OCI-LY1 (cell line): ENCODE results near the gene PLIN4.

ENCODE experiments used
- EZH2 ChIP-seq: fragments of 200-600 bp; sonication (generic), shearing (Covaris generic); IDR thresholded peaks from 2 replicates; pipeline ENCODE4 v1.8.0; 2017; ENCODE audit warnings: borderline replicate concordance, mixed run types, mild to moderate bottlenecking, antibody characterized with exemption, low read length, moderate library complexity, mixed read lengths
- TF ChIP-seq, protein P1 (sequence below): fragments of 200-600 bp; sonication (generic), shearing (Covaris generic); IDR thresholded peaks from 2 replicates; pipeline ENCODE4 v1.5.1; 2017; ENCODE audit warnings: mild to moderate bottlenecking, antibody characterized with exemption, low read length, moderate library complexity, mixed read lengths

DNA sequence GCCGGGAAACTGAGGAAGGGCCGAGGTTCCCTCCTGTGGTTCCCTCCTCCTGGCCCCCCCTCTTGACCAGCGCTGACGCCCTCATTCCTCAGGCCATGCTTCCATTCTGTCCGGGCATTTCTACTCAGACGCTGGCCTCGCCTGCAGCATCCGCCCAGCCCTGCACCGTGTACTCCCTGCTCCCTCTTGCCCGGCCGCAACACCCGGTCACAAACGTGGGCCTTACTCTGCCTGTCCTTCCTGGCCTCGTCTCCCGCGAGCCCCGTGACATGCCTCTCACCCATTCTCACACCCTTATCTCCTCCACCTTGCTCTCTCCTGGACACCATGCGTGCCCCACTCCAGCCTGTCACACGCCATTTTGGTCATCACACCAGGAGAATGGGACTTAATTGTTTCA is 34.9 kb downstream of the PLIN4 start:
- TF ChIP-seq, protein P1, sequence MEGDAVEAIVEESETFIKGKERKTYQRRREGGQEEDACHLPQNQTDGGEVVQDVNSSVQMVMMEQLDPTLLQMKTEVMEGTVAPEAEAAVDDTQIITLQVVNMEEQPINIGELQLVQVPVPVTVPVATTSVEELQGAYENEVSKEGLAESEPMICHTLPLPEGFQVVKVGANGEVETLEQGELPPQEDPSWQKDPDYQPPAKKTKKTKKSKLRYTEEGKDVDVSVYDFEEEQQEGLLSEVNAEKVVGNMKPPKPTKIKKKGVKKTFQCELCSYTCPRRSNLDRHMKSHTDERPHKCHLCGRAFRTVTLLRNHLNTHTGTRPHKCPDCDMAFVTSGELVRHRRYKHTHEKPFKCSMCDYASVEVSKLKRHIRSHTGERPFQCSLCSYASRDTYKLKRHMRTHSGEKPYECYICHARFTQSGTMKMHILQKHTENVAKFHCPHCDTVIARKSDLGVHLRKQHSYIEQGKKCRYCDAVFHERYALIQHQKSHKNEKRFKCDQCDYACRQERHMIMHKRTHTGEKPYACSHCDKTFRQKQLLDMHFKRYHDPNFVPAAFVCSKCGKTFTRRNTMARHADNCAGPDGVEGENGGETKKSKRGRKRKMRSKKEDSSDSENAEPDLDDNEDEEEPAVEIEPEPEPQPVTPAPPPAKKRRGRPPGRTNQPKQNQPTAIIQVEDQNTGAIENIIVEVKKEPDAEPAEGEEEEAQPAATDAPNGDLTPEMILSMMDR, result no peak
- no peak for TF ChIP-seq EZH2
